ENCODE data around the gene SLC25A13.
A peak's percentile ranks its signal among the peaks of the same experiment; 100 is the strongest.
"Not testable (repeated sequence)": the region's sequence is repeated elsewhere in the genome, so short reads cannot be mapped to it uniquely, and the experiment has no call there.

Gene SLC25A13

GRCh38 chr7:96297876-96298275 is 24.0 kb downstream of the SLC25A13 start:
- no peak for DNase-seq

- not testable (repeated sequence) for DNase-seq
These were observed 24.5 kb downstream of the SLC25A13 start for GRCh38 chr7:96297446-96297845.

DNA sequence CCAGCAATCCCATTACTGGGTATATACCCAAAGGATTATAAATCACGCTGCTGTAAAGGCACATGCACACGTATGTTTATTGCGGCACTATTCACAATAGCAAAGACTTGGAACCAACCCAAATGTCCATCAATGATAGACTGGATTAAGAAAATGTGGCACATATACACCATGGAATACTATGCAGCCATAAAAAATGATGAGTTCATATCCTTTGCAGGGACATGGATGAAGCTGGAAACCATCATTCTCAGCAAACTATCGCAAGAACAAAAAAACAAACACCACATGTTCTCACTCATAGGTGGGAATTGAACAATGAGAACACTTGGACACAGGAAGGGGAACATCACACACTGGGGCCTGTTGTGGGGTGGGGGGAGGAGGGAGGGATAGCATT is 28.0 kb downstream of the SLC25A13 start:
- DNase-seq: not testable (repeated sequence)

DNA sequence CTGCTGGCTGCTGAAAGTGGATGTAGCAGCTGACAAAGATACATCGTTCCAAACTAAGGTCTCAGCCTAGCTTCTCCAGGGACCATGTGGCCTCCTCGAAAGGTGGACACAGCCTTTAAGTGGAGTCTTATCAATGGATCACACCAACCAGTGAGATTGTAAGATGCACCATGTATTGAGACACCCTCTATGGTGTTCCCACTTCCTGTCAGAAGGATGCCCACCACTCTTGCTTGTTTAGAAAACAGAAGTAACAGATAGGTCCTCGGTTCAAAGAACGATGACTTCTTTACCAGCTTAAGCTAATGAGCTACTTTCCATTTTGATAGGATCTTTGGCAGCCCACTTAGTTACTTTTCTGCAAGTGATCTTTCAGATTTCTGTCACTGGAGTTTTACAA is 34.3 kb downstream of the SLC25A13 start:
- no peak for DNase-seq

GRCh38 chr7:96287132-96287531 is 34.8 kb downstream of the SLC25A13 start:
- peak; percentile 44 to 69 (median 60) for DNase-seq

DNA sequence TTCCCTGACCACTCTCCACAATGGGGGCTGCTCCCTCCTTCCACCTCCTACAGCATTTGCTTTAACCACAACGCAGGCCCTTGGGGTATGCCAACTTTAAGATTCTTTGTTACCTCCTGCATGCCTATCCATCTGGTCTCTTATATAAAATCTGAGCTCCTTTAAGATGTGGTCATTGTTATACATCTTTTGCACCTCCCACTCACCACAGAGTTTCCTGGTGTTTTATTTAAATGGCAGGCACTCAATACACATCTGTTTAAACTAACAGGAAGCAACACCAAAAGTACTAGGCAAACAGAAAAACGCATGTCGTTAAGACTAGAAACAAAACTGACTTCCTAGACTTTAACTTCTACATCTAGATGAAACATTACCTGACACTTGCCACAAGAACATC is 36.3 kb downstream of the SLC25A13 start:
- peak in 1 of 4 experiments; percentile 33 for DNase-seq

DNA sequence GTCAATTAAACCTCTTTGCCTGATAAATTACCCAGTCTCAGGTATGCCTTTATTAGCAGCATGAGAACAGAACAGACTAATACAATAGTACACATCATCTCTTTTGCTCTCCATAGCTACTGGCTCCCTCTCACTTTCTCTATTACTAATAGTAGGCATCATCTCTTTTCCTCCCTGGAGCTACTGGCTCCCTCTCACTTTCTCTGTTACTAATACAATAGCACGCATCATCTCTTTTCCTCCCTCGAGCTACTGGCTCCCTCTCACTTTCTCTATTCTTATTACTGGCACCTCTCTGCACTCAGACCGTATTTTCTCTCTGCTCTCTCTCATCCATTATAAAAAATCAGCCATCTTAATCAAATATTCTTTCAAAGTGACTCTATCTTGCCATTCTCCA is 37.1 kb downstream of the SLC25A13 start:
- no peak for DNase-seq

GRCh38 chr7:96284240-96284639 is 37.7 kb downstream of the SLC25A13 start:
- DNase-seq: no peak

- DNase-seq: no peak
These were observed 39.1 kb downstream of the SLC25A13 start for GRCh38 chr7:96282835-96283234.

DNA sequence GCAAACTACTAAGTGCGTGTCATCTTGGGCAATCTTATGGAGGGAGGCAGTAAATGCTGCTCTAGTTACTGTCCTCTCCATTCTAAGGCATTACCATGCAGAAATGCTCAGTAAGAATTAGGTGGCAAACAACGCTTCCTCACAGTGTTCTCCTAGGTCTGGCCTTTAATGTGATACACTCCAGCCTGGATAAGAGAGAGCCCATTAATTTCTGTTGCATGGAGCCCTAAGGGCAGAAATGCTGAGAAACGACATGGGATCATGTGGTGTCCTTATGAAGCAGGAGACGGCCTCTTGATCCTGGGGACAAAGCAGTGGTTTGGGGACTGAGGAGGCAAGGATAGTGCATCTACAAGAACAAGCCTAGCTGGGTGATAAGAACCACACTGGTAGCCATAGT is 44.0 kb downstream of the SLC25A13 start:
- no peak for DNase-seq

- no peak for DNase-seq
These were observed 45.9 kb downstream of the SLC25A13 start for GRCh38 chr7:96276019-96276418.

GRCh38 chr7:96273716-96274115 is 48.2 kb downstream of the SLC25A13 start:
- DNase-seq: no peak

- no peak for DNase-seq
These were observed 52.5 kb downstream of the SLC25A13 start for GRCh38 chr7:96269246-96269994.

DNA sequence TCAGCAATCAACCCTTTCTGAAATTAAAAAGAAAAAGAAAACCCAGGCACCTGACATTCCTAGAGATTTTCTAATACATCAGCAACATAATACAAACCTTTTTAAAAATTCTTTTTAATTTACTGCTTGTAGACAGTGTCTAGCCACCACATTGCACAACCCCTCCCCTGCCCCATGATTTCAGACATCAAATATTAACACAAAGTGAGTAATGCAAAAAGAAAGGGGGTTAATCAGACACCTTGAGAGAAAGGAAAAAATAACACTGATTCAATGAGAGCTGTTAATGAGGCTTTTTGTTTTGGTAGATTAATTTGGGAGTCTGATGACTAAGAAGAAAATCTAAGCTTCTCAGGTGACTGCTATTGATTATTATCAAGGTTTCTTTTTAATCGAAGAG is 55.3 kb downstream of the SLC25A13 start:
- DNase-seq: no peak

GRCh38 chr7:96266015-96266414 is 55.9 kb downstream of the SLC25A13 start:
- no peak for DNase-seq

- no peak for DNase-seq
These were observed 67.9 kb downstream of the SLC25A13 start for GRCh38 chr7:96253964-96254363.

GRCh38 chr7:96253441-96253840 is 68.5 kb downstream of the SLC25A13 start:
- DNase-seq: no peak

DNA sequence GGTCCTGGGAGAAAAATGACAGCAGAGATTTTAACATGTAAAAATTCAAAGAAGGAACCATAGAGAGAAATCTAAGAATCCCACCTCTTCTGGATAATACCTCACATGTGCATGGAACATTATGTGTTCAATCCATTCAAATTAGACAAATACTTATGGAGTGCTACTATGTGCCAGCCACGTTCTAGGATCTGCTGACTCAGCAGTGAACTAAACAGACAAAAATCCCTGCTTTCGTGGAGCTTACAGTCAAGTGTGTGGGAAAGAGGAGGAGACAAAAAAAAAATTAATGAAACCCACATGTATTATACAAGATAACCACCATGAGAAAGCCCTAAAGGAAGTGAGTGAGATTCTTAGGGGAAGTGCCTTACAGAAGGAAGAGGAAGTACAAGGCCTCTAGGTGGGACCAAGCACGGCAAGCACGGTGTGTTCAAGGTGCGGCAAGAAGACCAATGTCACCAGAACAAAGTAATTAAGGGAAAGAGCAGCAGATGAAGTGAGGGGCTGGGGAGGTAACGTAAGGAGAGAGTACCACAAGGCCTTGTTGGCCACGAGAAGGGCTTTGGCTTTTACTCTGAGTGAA is 71.0 kb downstream of the SLC25A13 start:
- peak in 2 of 4 experiments; percentile 18 to 25 for DNase-seq

- DNase-seq: no peak
These were observed 73.5 kb downstream of the SLC25A13 start for GRCh38 chr7:96248405-96248804.

GRCh38 chr7:96246919-96247318 is 75.0 kb downstream of the SLC25A13 start:
- no peak for DNase-seq

DNA sequence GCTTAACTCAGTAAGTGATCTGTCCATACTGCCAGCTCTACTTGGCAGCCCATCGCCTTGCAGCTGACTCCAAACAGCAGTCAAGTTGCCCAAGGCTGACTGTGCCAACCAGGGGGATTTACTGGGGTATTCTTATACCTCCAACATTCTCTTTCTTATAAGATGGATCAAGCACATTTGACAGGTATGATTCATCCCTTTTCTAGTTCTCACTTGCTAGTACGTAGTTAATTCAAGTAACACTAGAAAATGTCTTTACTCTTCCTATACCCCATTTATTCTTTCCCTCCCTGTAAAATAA is 77.0 kb downstream of the SLC25A13 start:
- DNase-seq: no peak

DNA sequence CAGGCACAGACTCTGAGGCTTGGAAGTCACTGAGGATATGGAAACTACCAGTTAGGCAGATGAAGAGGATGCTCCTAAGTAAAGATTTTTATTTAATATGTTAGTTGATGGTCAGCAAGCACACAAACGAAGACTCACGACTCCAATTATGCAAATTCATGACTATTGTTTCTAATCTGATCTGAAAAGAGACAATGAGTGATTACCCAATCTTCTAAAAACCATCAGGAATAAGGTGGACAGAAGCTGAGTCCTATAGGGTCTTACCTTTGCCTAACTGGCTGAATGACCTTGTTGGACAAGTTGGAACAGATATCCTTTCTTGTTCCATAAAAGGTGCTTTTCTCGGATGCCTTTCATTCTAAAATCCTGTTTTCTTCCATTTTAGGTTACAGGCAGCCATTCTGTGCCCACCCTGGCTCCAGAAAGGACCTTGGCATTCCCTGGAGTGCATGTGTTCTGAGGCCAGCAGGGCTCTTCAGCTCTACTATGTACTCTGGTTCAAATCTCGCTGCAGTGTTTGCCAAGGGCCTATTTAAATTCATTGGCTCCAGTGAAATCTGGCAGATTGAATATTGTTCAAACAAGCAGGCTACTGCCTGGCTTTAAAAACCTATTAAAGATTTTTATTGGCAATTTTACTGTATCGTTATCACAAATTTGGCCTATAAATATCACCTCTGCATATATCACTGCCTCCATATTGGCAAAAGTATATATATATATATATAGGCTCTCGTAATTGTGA is 77.5 kb downstream of the SLC25A13 start:
- no peak for DNase-seq

DNA sequence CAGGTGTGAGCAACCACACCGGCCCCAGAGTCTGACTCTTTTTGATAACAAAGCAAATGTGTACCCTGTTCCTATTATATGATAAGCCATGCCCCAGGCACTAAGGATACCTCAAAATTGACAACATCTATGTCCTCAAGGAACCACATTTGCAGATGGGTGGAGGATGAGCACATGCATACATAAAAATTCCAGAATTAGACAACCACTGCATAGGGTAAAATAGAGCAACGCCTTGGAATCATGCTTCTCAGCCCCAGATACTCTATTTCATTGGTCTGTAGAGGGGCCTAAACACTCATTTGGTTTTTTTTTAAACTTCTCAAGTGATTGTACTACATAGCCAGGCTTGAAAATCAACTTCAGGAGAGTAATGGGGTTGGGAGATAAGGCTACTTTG is 78.7 kb downstream of the SLC25A13 start:
- DNase-seq: no peak

- peak in 1 of 4 experiments; percentile 10 for DNase-seq
These were observed 80.0 kb downstream of the SLC25A13 start for GRCh38 chr7:96241855-96242254.

Measured in suppressor macrophage (primary cell).